Natural killer cell treated with Interleukin-12 subunit alpha and Interleukin-12 subunit beta and Interleukin-15 and Interleukin-18, amount 100 ng/mL, for 72 hours (primary cell): ENCODE measurements around the gene PDE9A. TPM values are rescaled to one million over a fixed set of nuclear protein-coding genes. Genes with fewer than 3 reads are reported as not detected.
"Not testable (repeated sequence)": the region's sequence is repeated elsewhere in the genome, so short reads cannot be mapped to it uniquely, and the experiment has no call there.

Experiments used
- ATAC-seq, 2 donors: fragments of 150-1000 bp; cut with Tn5 transposase in 1 of 2; sonication (Bioruptor Pico), chemical (Tn5 transposase) in 1 of 2; 2 replicates each; pipeline ENCODE4 v1.10.0; 2021
- DNase-seq: peaks from one replicate; pipeline ENCODE4 v3.0.0; 2022; ENCODE audit warnings: low spot score
- H3K27ac Mint-ChIP-seq, 2 donors: 1 replicate in 1 of 2; 2 replicates in 1 of 2; pipeline ENCODE4 v1.8.0; 2022; ENCODE audit warnings: mixed read lengths in 2 of 2, mild to moderate bottlenecking in 1 of 2, moderate library complexity in 1 of 2
- H3K27me3 Mint-ChIP-seq, 2 donors: 1 replicate in 1 of 2; 2 replicates in 1 of 2; pipeline ENCODE4 v1.8.0; 2022; ENCODE audit warnings: mixed read lengths in 2 of 2
- H3K36me3 Mint-ChIP-seq: one replicate; pipeline ENCODE4 v1.8.0; 2022; ENCODE audit warnings: mixed read lengths
- H3K4me1 Mint-ChIP-seq, 2 donors: 1 replicate in 1 of 2; 2 replicates in 1 of 2; pipeline ENCODE4 v1.8.0; 2022; ENCODE audit warnings: low read depth in 2 of 2, mixed read lengths in 2 of 2, mild to moderate bottlenecking in 1 of 2
- H3K4me3 Mint-ChIP-seq: one replicate; pipeline ENCODE4 v1.8.0; 2022; ENCODE audit warnings: mixed read lengths
- H3K9me3 Mint-ChIP-seq: 2 replicates; pipeline ENCODE4 v1.8.0; 2022; ENCODE audit warnings: mixed read lengths
- total RNA-seq, 2 donors: library from RNA; stranded (reverse); gene quantifications; one replicate each; pipeline ENCODE4 v1.2.3, GENCODE V29; 2022

Gene PDE9A
- total RNA-seq, 2 donors from 2014 or later: 1.4 to 2.2 TPM

DNA sequence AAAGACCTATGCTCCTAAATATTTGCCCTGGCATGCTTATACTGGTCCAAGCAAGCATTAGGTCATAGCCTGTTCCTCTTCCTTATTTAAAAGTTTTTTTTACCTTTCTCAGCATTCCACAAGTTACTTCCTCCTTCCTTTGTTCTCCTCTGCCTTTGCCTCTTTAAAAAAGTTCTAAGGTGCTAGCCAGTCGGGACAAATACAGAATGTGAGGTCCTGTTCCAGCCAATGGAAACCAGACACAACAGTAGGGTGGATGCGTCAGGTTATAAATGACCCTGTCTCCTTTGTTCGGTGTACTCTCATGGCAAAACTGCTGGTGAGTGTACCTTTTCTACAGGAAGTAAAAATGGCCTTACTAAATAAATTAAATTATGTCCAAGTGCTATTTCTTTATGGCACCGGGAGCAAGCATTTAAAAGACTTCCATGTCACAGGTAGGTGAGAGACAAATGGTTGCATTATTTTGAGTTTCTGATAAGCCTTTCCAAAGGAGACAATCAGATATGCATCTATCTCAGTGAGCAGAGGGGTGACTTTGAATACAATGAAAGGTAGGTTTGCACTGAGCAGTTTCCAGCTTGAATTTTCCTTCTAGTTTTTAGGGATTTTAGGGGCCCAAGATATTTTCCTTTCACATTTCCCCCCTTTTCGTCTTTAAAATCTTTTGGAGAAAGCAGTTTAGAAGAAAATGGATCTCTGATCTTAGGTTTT lies 159.3 kb downstream of the PDE9A start:
- not testable (repeated sequence) for ATAC-seq, H3K4me3 Mint-ChIP-seq, H3K27ac Mint-ChIP-seq, H3K36me3 Mint-ChIP-seq, H3K9me3 Mint-ChIP-seq, H3K4me1 Mint-ChIP-seq, DNase-seq
- peaks cover 4 to 15% of the 10 kb centered on the region in 2 donors for H3K27me3 Mint-ChIP-seq

- H3K4me3 Mint-ChIP-seq: no peak overlapping the region
- no peaks in the 10 kb centered on the region for H3K36me3 Mint-ChIP-seq
- DNase-seq (no peak), ATAC-seq (no peak)
- no peaks in the 10 kb centered on the region for H3K4me1 Mint-ChIP-seq
- no peak overlapping the region for H3K27ac Mint-ChIP-seq
- H3K27me3 Mint-ChIP-seq: peaks cover 4 to 9% of the 10 kb centered on the region in 2 donors
- no peaks in the 10 kb centered on the region for H3K9me3 Mint-ChIP-seq
These were observed 161.8 kb downstream of the PDE9A start for GRCh38 chr21:42815217-42815616.

GRCh38 chr21:42818328-42818749 lies 164.9 kb downstream of the PDE9A start:
- ATAC-seq (peak; percentile 67 to 76), DNase-seq (no peak)
- Mint-ChIP-seq H3K4me3 (no peak overlapping the region), H3K4me1 (no peaks in the 10 kb centered on the region), H3K9me3 (no peaks in the 10 kb centered on the region), H3K27me3 (peaks cover 2 to 9% of the 10 kb centered on the region in 2 donors), H3K36me3 (no peaks in the 10 kb centered on the region), H3K27ac (no peak overlapping the region)

GRCh38 chr21:42819861-42820615 lies 166.6 kb downstream of the PDE9A start:
- Mint-ChIP-seq H3K9me3 (no peaks in the 10 kb centered on the region), H3K36me3 (no peaks in the 10 kb centered on the region), H3K27ac (no peak overlapping the region), H3K4me3 (no peak overlapping the region), H3K4me1 (no peaks in the 10 kb centered on the region), H3K27me3 (peaks cover 3 to 18% of the 10 kb centered on the region in 2 donors)
- DNase-seq (no peak), ATAC-seq (no peak)

DNA sequence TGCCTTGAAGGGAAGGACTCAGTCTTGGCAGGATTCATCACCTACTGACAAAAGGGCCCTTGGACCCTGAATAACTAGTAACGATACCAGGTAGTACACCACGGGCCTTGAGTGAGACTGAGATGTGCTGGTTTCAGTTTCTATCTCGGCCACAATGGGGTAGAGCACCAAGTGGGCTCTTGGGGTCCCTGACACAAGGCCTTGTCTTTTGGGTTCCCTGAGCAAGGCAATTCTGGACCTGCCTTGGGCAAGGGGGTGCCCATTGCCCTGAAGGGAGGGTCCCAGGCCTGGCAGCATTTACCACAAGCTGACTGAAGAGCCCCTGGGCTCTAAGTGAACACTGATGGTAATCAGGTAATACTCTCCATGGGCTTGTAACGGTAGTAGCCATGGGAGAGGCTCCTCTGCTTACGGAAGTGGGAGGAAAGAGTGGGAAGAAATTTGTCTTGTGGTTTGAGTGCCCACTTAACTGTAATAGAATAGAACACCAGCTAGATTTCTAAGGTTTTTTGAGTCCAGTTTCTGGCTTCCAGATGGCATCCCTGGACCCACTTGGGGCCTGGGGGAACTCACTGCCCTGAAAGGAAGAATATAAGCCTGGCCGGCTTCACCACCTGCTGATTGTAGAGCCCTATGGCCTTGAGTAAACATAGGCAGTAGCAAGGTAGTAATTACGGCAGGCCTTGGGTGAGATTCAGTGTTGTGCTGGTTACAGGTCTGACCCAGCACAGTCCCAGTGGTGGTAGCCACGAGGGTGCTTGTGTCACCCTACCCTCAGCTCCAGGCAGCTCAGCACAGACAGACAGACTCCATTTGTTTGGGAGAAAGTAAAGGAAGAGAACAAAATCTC lies 167.4 kb downstream of the PDE9A start:
- Mint-ChIP-seq H3K27ac (no peak overlapping the region), H3K27me3 (peaks cover 9 to 26% of the 10 kb centered on the region in 2 donors), H3K9me3 (no peaks in the 10 kb centered on the region), H3K36me3 (no peaks in the 10 kb centered on the region), H3K4me3 (no peak overlapping the region), H3K4me1 (no peaks in the 10 kb centered on the region)
- no peak for ATAC-seq
- DNase-seq: no peak

Other genes starting within 250 kb of the PDE9A start
- 1 to 10 TPM; 1.7 to 9.2 TPM for gene UBASH3A, start 249.7 kb upstream of the PDE9A start, total RNA-seq
- gene RSPH1, start 157.4 kb upstream of the PDE9A start, total RNA-seq: under 1 TPM in 1 of 2 donors, not detected in 1; 0.25 TPM
- 10 to 100 TPM; 17.2 to 22.5 TPM for gene SLC37A1, start 139.8 kb upstream of the PDE9A start, total RNA-seq
- 100 to 1,000 TPM in 1 of 2 donors, 10 to 100 TPM in 1; 28.5 to 112 TPM for gene WDR4, start 225.9 kb downstream of the PDE9A start, total RNA-seq
- gene NDUFV3, start 239.7 kb downstream of the PDE9A start, total RNA-seq: 10 to 100 TPM; 32.9 to 54.0 TPM